ENCODE results near the gene CEMIP.

GRCh38 chr15:80996247-80996646 lies 217.1 kb downstream of the CEMIP start:
- TF ChIP-seq CTCF (optimal IDR thresholded peaks at IDR 0.05 in 1 of 3, IDR thresholded peaks at IDR 0.05 in 1 of 3, conservative IDR thresholded peaks at IDR 0.05 in 1 of 3; ENCODE audit: extremely low read depth in 1 of 3, insufficient read depth in 2 of 3, low read length in 3 of 3) (peak; percentile 49 to 66 (median 63)), EZH2 (IDR thresholded peaks at IDR 0.05; ENCODE audit: low read length) (no peak)

Data from keratinocyte (primary cell).